Myocyte (in vitro differentiated cells): ENCODE measurements around the gene RANBP3. TPM values are rescaled to one million over a fixed set of nuclear protein-coding genes. Genes with fewer than 3 reads are reported as not detected.

Experiments used
- DNase-seq: peaks from one replicate; pipeline ENCODE4 v3.0.0-alpha.2; 2012; ENCODE audit warnings: low read depth
- total RNA-seq: library from RNA; depleted of rRNA; stranded (reverse); fragments of >200 nt; gene quantifications from 2 replicates; pipeline ENCODE4 v1.2.3, GENCODE V29; 2014

Gene RANBP3
- total RNA-seq, 1 donor from 2014 or later: 50.3 TPM

DNA sequence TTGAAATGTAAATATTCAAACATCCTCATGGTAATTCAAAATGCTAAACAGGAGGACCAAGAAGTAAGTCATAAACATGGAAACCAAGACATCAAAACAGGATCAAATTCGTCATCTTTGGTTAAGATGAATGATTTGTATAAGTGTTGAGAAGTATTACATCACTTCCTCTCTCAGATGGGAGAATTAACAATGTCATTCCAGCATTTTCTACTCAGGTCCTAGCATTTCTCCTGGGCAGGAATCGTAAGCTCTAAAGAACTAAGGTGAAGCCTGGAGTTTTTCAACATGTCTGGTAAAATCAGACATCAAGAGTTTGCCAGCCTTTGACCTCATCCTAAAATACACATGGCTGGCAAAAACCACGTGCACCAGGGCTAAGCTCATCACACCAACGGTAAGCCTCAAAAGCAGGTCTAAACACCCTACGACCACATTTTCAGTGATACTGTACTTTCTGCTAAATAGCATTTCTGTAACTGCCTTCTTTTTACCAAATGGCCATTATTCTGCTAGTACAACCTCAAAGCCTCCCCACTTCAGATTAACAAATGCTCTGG lies 24.8 kb downstream of the RANBP3 start:
- no peak for DNase-seq

DNA sequence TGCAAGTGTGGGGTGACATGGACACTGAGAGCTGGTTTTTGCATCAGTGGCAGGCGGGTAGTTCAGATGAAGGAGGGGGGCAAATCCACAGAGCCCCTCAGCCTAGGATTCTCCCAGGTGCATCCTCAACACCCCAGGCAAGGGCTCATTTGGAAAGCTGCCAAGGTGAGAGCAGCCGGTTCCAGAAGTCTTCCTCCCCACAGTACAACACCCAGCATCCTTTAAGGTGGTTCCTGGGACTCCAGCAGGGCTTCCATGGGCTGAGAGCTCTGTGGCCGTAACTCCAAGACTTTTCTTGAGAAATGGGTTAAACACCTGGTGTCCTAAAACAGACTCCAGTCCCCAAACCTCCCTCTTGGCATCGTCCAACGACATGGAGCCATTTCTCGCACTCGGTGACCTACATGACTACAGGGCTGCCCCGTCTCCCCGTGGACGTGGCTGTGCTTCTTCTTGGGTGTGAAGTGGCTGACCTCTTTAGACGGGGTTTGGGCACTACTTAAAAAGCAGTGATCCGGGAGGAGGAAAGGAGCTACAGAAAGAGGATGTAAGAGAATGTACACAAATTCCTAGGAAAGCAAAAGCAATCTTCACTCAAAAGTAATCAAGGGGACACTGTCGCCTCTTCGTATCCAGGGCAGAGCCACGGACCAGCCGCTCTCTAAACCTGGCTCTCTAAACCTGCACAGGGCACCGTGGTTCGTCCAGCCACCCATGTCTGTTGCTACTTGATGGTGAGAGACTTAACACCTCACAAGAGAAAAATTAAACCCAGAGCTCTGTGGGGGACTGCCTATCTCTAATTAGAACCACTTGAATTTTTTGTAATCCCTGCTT lies 25.5 kb downstream of the RANBP3 start:
- DNase-seq: no peak

DNA sequence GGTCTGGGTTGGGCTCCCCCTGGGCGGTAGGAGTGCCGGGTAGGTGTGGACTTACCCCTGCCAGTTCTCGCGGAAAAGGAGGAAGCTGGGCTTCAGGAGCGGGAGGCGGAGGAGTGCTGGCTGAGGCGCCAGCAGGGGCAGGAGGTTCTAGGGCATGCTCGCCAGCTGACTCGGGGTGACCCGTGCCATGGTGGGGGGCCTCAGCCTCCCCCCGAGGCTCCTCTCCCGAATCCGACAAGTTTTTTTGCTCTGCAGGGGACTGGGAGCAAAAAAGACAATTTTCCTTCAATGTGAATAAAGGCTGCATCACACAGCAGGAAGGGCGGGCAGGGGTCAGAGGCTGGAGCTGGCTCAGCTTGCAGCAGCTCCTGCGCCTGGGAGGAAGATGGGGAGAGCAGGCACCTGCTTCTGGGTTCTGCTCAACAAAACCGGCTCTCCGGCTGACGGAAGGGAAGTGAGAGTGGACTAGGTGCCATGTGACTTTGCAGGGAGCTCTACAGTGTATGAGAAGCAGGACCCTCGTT lies 26.5 kb downstream of the RANBP3 start:
- DNase-seq: no peak

DNA sequence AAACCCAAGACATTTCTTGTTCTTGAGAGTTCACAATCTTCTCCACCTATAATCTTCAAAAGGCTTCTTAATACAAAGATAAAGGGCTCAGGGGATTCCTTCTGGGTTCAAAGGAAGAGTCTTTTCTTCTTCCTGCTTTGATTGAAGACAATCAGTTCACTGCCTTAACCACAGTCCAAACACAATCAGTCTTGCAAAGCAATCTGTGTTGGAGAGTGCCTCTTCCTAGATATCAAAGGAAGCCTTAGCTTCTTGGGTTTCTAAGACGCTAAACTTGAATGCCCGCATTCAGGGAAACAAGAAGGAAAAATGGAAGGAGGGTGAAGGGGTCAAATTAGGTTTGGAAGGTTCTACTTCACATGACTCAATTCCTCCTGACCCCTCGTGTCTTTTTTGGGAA lies 27.2 kb downstream of the RANBP3 start:
- no peak for DNase-seq

DNA sequence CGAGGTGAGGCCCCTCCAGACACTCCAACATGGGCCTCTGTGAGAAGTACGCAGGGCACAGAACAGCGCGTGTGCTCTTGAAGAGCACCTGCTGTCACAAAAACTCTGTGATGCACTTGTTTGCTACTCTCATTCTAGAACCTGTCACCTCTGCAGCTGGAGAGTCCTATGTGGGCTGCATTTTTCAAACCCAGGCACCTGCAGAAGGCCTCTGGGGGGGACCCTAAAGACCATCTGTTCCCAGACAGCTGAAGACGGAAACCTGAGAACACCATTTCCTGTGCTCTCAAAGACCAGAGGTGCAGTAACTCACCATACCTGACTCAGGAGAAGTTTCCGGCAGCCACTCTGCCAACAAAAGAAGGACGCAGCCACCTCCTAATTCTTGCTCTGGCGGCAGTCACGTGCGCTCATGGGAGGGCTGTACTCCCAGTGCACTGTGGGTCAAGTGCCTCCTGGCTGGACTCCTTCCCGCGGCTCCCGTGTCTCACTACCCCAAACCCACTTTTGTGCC lies 28.1 kb downstream of the RANBP3 start:
- DNase-seq: no peak

DNA sequence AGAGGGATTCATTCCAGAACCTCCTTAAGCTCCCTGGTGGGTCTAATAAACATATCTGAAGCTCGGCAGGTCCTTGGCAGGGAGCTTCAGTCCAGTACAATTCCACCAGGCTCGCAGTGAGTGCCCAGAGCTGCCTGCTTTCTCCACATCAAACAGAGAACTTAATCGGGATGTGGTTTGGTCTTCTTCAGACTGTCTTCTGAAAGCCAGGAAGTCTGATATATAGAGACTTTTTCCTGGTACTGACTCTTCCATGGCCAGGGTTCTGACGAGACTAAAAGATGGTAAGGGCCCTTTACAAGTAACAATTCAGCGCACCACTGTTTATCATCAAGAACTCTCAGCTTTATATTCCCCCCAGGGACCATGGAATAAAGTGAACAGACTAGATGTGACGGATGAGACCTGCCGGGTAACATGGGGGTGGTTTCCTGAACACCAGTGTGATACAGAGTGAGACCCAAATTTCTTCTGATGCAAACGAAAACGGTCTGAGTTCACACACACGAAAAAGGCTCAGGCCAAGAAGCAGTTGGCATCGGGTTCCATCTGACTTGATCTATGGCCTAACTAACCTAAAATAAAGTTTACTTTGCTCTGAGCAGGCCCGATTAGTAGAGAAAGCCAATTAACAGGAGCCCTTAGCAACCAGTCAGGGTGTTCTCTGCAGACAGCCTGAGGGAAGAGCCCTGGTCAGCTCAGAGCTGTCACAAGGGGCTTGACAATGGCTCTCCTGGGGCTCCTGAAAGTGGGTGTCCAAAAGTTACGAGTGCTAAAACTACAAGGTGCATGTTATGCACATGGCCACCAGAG lies 29.0 kb downstream of the RANBP3 start:
- no peak for DNase-seq

DNA sequence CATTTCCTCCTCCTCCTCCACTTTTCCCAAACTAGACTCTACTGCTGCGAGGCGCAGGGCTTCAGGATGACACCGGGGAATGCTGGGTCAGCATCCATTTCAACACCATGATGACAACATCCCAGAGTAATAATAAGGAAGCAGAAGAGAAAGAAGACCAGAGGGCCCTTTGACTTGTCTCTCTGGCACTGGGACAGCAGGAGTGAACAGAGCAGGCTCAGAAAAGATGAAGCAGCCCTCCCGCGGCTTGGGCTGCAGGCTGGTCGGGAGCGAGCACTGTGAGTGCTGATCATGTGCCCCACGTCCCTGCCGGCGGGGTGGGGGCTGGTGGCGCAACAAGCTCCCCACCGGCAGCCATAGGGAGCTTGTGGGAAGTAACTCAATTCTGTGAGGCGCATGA lies 30.5 kb downstream of the RANBP3 start:
- no peak for DNase-seq

DNA sequence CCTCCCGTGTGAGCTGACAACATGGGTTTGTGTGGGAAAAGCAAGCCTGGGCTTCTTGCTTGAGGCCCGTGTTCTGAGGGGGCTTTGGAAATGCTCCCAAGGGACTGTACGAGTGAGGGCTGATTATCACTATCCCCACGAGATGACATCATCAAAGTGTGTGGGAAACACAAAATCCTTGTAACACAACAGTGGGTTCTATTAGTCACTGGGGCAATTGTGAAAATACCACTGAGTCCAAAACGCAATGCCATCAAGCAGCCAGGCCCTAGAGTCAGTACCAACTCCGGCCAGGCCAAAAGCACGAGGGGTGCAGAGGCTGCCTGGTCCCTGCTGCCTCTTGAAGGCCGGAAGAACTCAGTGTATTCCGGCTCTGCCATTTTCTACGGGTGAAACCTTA lies 34.3 kb downstream of the RANBP3 start:
- DNase-seq: no peak

DNA sequence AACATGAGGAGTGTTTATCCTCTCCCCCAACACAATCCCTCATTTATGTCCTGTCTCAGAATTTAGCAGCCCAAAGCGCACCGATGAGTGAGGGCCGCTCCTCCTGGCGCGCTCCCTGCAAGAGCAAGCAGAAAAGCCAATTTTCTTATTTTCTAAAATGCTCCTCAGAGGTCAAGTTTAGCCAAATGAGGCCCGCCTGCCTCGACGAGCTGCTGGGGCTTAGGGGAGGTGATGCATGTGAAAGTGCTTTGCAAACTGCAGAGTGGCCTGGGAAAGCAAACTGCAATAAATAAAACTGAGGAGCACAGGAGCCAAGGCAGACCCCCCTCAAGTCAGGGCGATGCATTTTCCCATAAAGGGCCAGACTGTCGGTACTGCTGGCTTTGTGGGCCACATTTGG lies 34.9 kb downstream of the RANBP3 start:
- DNase-seq: no peak

DNA sequence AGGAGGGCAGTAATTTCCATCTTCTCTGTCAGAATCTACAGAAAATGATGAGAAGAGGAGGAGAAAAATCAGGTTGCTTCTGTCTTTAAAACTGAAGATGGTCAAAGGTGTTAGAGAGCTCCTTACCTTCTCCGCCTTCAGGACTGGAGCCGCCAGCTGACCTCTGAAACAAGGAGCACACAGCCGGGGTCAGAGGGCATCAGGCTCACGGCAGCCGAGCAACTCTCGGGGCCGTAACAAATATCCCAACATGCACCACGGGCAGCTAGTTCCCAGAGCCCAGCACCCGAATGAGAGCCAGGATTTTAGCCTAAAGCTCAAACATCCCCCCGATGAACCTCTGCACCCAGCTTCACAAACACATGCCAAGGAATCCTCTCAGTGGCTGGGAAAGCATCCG lies 36.3 kb downstream of the RANBP3 start:
- no peak for DNase-seq

DNA sequence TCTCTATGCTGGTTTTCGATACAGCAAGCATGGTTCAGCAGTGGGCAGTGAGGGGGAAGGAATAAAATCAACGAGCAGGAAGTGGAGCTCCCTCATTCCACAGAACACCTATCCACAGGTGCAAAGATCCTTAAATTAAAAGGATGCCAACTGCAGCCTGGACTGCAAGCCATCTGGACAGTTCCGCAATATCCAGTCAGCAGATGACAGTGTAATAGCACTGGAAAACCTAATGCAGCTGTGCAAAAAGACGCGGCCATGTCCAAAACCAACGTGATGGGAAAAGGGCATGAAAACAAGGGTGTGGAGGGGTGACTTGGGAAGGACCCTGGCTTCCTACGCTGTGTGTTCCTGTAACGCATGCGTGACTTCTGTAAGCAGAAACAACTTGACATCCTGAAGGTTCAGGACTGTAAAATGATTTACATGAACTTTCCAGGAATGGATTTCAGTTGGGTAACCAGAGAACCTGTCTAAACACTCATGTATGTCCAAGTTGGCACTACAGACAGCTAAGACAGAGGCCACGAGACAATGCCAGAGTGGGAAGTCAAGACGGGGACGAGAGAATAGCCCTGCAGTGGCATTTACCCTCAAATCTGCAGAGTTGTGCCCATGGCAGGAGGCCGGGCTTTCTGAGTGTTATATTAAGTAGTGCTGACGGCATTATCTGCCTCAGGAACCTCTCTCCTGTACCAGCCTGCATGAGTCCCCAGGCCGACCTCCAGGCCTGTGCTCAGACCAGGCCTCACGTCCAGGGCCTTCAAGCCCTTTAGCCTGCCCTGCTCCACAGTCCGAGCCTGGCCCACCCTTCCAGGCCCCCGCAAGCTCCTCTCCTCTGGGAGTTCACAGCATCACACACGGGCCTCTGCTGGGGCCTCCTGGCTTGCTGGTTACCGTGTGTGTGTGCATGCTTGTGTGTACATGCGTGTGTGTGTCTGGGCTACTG lies 37.4 kb downstream of the RANBP3 start:
- no peak for DNase-seq

DNA sequence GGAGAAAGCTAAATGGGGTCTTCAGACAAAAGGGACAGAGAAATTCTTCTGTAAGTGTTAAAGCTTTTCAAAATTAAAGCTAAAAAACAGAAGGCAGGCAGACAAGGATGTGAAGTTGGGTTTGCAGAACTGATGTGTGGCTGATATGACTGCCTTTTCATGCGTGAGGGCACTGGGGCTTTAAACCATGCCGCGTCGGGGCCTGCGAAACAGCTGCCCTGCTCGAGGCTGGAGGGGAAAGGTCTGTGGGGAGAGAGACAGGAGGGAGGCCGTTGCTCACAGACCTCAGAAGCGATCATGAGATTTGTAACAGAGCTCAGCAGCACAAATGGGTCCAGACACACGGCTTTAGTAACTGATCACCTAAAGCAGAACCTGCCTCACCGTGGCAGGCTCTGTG lies 40.4 kb downstream of the RANBP3 start:
- no peak for DNase-seq

DNA sequence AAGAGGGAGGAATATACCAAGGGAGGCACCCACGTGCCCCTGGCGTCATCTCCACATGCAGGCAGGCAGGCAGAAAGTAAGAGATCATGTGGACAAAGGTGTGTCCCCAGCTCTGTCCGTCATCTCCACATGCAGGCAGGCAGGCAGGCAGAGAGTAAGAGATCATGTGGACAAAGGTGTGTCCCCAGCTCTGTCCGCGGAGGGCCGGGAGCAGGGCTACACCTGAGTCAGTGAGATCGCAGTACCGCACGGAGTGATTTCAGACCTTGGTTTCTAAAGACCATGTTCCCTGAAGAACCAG lies 41.7 kb downstream of the RANBP3 start:
- DNase-seq: no peak

DNA sequence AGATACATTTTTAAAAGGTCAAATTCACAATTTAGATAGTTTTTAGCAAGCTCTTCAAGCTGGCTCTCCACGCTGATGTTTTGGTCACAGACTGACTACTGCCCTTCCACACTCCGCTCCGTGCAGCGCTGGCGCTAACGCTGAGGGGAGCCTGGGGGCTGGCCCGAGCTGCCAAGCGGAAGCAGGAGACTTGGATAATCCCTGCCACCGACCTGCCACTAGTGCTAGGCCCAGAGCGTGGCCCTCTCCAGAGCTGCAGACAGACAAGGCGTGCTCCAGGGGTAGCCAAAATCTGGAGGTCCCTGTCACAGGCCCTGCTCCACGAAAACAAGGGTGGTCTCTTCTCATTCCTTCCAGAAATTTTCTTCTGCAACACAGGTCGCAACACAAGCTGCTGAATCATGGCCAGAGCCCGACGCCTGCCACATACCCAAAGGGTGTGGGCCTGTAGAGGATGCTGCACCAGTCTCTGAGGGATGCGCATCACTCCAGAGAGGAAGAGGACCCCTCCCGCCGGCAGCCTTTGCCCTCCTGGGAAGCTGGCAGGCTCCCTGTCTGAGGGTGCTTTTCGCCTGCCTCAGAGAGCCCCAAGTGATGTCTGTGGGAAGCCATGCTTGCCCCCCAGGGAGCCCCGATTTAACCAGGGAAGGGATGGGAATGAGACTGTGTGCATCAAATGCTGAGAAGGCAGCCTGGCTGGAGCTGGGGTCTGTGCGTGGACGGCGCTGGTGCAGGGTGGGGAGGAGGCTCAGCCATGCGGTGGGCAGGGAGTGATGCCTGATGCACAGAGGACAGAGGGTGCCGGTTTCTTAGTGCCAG lies 42.3 kb downstream of the RANBP3 start:
- DNase-seq: no peak

DNA sequence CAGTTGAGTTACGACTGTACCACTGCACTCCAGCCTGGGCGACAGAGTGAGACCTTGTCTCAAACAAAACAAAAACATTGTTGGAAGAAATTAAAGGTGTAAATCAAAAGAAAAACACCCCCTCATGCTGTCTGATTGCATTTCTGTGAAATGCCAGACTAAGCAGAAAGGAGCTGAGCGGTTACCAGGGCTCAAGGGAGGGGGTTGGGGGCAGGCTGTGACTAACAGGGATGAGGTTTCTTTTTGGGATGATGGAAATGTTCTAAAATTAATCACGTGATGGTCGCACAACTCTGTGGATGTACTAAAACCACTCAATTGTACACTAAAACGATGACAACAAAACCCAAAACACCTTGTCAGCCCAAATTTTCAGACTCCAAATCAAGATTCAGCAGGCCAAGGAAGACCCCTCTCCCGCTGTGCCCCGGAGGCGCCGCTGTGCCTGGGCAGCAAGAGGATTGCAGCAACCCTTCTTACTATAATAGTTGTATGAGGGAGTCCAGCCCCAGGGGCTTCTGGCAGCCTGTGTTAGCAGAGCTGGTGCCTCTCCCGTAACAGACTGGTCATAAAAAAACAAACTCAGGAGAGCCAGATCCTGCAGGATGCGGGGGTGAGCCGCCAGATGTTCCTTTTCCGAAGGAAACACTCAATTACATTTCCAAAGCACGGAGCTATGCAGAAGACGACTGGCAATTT lies 43.0 kb downstream of the RANBP3 start:
- DNase-seq: no peak

DNA sequence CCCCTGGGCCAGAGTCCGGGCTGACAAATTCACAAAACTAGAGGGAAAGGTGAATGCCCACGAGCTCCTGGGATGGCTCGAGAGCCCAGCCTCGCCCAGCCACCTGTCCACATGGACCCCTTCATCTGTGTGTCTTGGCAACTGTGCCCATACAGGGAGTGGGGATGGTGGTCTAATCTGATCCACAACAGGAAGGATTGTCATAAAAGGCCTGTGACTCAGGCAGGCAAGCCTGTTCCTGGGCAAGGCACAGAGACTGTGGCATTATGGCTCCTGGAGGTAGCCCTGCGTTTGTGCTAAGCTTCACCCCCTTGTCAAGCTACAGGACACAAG lies 43.9 kb downstream of the RANBP3 start:
- DNase-seq: no peak

DNA sequence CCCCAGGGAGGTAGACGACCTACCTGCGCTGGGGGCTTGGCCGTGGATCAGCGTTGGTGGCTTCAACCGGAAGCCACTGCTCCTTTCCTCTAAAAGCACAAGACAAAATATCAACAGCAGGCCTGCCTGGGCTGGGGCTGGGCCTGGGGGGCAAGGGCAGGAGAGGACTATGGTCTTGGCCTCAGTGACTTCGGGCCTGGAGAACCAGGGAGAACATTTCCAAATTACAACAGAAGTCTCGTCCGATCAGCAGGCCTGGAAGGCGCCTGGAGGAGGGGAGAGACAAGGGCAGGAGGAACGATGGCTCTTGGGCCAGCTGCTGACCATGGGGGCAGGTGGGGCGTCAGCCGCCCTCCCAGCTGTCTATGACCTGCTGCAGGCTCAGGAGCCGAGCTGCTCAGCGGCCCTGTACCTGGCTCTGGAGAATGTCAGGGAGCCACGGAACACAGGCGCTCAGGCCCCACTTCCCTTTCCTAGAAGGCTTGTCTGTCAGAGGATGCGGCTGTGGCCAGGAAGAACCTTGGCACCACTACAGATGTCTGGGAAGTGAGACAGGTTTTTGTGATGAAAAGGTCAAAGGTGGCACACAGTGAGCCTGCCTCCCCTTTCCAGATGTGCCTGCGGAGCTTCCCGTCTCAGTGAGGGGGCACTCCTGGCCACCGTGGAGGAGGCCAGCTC lies 44.4 kb downstream of the RANBP3 start:
- DNase-seq: no peak

DNA sequence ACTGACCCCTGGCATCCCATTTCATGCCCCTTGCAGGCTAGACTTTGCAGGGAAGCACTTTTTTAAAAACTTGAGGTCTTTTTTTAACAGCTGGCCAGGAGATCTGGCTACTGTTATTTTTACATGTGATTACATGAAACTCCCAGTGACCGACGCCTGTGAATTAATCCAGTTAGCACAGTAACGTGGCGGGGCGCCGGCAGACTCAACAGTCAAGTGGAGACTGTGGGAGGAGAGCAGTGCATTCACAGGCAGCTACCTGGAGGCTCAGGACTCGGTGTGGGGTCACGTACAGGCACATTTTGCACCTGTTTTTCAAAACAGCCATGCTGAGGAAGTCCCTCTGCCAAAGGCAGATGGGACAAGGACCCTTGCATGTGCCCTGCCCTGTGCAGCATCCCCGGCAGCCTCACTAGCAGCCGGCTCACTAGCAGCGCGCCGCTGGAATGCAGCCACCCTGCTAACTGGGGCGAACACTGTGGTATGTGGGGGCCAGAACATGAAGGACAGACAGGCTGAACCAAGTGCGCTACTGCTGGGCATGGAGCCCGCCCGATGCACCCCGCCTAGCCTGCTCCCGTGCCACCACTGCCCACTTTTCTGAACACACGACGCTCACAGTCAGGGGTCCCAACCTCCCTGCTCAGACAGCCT lies 45.2 kb downstream of the RANBP3 start:
- DNase-seq: no peak
